ENCODE data around the gene DDX46.

DDX46 gene

GRCh38 chr5:134817006-134817405, 58.4 kb downstream of the DDX46 start:
- ChIA-PET POLR2A (no interaction called here), CTCF (interaction anchor here (1.0 to 1.6 kb wide), 5 partner anchors 8 to 88 kb away, joined by 3 to 6 read pairs (median 4); partner anchors contain the start of genes CAMLG and PCBD2)
- DNase-seq (ENCODE audit: extremely low spot score), result no peak
- no peak for TF ChIP-seq CTCF (IDR thresholded peaks at IDR 0.05; ENCODE audit: control extremely low read depth, extremely low read depth, low read depth, missing control alignments)

- DNase-seq (ENCODE audit: extremely low spot score), result no peak
- ChIA-PET CTCF (no interaction called here), POLR2A (no interaction called here)
Measured at GRCh38 chr5:134818776-134819175, 60.2 kb downstream of the DDX46 start.

GRCh38 chr5:134819407-134819963, 60.9 kb downstream of the DDX46 start:
- POLR2A ChIA-PET, result no interaction called here

More at GRCh38 chr5:134818776-134819175, 60.2 kb downstream of the DDX46 start:
- TF ChIP-seq CTCF (IDR thresholded peaks at IDR 0.05; ENCODE audit: control extremely low read depth, extremely low read depth, low read depth, missing control alignments), result no peak

GRCh38 chr5:134821841-134822240, 63.3 kb downstream of the DDX46 start:
- DNase-seq (ENCODE audit: extremely low spot score), result no peak
- CTCF ChIA-PET, result no interaction called here
- POLR2A ChIA-PET, result no interaction called here
- no peak for TF ChIP-seq CTCF (IDR thresholded peaks at IDR 0.05; ENCODE audit: control extremely low read depth, extremely low read depth, low read depth, missing control alignments)

More at GRCh38 chr5:134819407-134819963, 60.9 kb downstream of the DDX46 start:
- no peak for TF ChIP-seq CTCF (IDR thresholded peaks at IDR 0.05; ENCODE audit: control extremely low read depth, extremely low read depth, low read depth, missing control alignments)
- DNase-seq (ENCODE audit: extremely low spot score), result no peak
- CTCF ChIA-PET, result no interaction called here

- TF ChIP-seq CTCF (IDR thresholded peaks at IDR 0.05; ENCODE audit: control extremely low read depth, extremely low read depth, low read depth, missing control alignments), result no peak
- DNase-seq (ENCODE audit: extremely low spot score), result no peak
- CTCF ChIA-PET, result interaction anchor here (1.2 to 3.1 kb wide), 5 partner anchors 9 to 80 kb away, joined by 3 to 14 read pairs (median 4); partner anchors contain the start of genes C5orf24, DDX46 and PCBD2
- POLR2A ChIA-PET, result interaction anchor here (0.5 to 1.5 kb wide), 3 partner anchors 21 to 77 kb away, joined by 3 to 7 read pairs (median 4); partner anchors contain the start of gene C5orf24
Measured at GRCh38 chr5:134824681-134825080, 66.1 kb downstream of the DDX46 start.

GRCh38 chr5:134825212-134825611, 66.6 kb downstream of the DDX46 start:
- CTCF ChIA-PET, result interaction anchor here (1.0 to 3.1 kb wide), 7 partner anchors 8 to 79 kb away, joined by 4 to 14 read pairs (median 4); partner anchors contain the start of genes C5orf24 and PCBD2
- peak; percentile 27 for DNase-seq (ENCODE audit: extremely low spot score)
- POLR2A ChIA-PET, result interaction anchor here (0.5 to 1.5 kb wide), 2 partner anchors 20 to 77 kb away, joined by 3 to 4 read pairs; partner anchors contain the start of gene C5orf24
- TF ChIP-seq CTCF (IDR thresholded peaks at IDR 0.05; ENCODE audit: control extremely low read depth, extremely low read depth, low read depth, missing control alignments), result no peak
